Hepatocyte (in vitro differentiated cells): ENCODE results near the gene KAT2B.

Experiments used
- CTCF ChIP-seq: fragments of 200-600 bp; sonication (generic); IDR thresholded peaks from 2 replicates; pipeline ENCODE4 v1.5.1; 2016; ENCODE audit warnings: antibody characterized with exemption, mild to moderate bottlenecking; ENCODE audit not compliant: poor library complexity
- EZH2 ChIP-seq: fragments of 200-600 bp; sonication (generic); IDR thresholded peaks from 2 replicates; pipeline ENCODE4 v1.6.1; 2016; ENCODE audit warnings: antibody characterized with exemption, mild to moderate bottlenecking, borderline replicate concordance

GRCh38 chr3:20154078-20154477 is 113.8 kb downstream of the KAT2B start:
- TF ChIP-seq CTCF (no peak), EZH2 (no peak)
